Neural progenitor cell (in vitro differentiated cells): ENCODE results near the gene RNASEH2C. TPM values are rescaled to one million over a fixed set of nuclear protein-coding genes. Genes with fewer than 3 reads are reported as not detected.

Source experiments
- DNase-seq: peaks from one replicate; pipeline ENCODE4 v3.0.0-alpha.2; 2016; ENCODE audit warnings: low spot score
- H2AFZ ChIP-seq: fragments of 200-600 bp; sonication (generic); replicated peaks from 2 replicates; pipeline ENCODE4 v1.6.1; 2016; ENCODE audit warnings: antibody characterized with exemption
- H3F3A ChIP-seq: fragments of 200-600 bp; sonication (generic); 2 replicates; pipeline ENCODE4 v1.6.1; 2016; ENCODE audit warnings: antibody characterized with exemption, low read depth
- H3K27ac ChIP-seq: fragments of 200-600 bp; sonication (generic); 2 replicates; pipeline ENCODE4 v1.5.1; 2016; ENCODE audit warnings: mild to moderate bottlenecking
- H3K27me3 ChIP-seq: fragments of 200-600 bp; sonication (generic); 2 replicates; pipeline ENCODE4 v1.6.1; 2016; ENCODE audit warnings: mild to moderate bottlenecking, moderate library complexity
- H3K36me3 ChIP-seq: fragments of 200-600 bp; sonication (generic); 2 replicates; pipeline ENCODE4 v1.5.1; 2016
- H3K4me1 ChIP-seq: fragments of 200-600 bp; sonication (generic); 2 replicates; pipeline ENCODE4 v1.6.1; 2016; ENCODE audit warnings: mixed run types
- H3K4me2 ChIP-seq: fragments of 200-600 bp; sonication (generic); 2 replicates; pipeline ENCODE4 v1.6.1; 2016
- H3K4me3 ChIP-seq: fragments of 200-600 bp; sonication (generic); 2 replicates; pipeline ENCODE4 v1.5.1; 2016
- H3K79me2 ChIP-seq: fragments of 200-600 bp; sonication (generic); 2 replicates; pipeline ENCODE4 v1.6.1; 2016; ENCODE audit warnings: low read depth
- H3K9ac ChIP-seq: fragments of 200-600 bp; sonication (generic); 2 replicates; pipeline ENCODE4 v1.6.1; 2016
- H3K9me3 ChIP-seq: fragments of 200-600 bp; sonication (generic); 2 replicates; pipeline ENCODE4 v1.5.1; 2016; ENCODE audit warnings: low read depth
- H4K20me1 ChIP-seq: fragments of 200-600 bp; sonication (generic); 2 replicates; pipeline ENCODE4 v1.6.1; 2016; ENCODE audit warnings: low read depth
- H3K27ac Mint-ChIP-seq: 3 replicates; pipeline ENCODE4 v1.8.0; 2021; ENCODE audit warnings: mixed read lengths
- H3K27me3 Mint-ChIP-seq: 2 replicates; pipeline ENCODE4 v1.8.0; 2022; ENCODE audit warnings: low read depth, mild to moderate bottlenecking, inconsistent platforms, moderate library complexity, mixed read lengths; ENCODE audit not compliant: insufficient read depth
- H3K36me3 Mint-ChIP-seq: 3 replicates; pipeline ENCODE4 v1.8.0; 2021; ENCODE audit warnings: mixed read lengths
- H3K4me1 Mint-ChIP-seq: 3 replicates; pipeline ENCODE4 v1.8.0; 2021; ENCODE audit warnings: mixed read lengths
- H3K4me3 Mint-ChIP-seq: 3 replicates; pipeline ENCODE4 v1.8.0; 2021; ENCODE audit warnings: mild to moderate bottlenecking, moderate library complexity, mixed read lengths
- H3K9me3 Mint-ChIP-seq: 3 replicates; pipeline ENCODE4 v1.8.0; 2020; ENCODE audit warnings: mixed read lengths
- CTCF ChIP-seq: fragments of 200-600 bp; sonication (generic); IDR thresholded peaks from 2 replicates; pipeline ENCODE4 v1.5.1; 2017; ENCODE audit warnings: antibody characterized with exemption, mild to moderate bottlenecking
- EZH2 ChIP-seq: fragments of 200-600 bp; sonication (generic); IDR thresholded peaks from 2 replicates; pipeline ENCODE4 v1.6.1; 2017; ENCODE audit warnings: antibody characterized with exemption, mild to moderate bottlenecking, moderate library complexity
- EZH2phosphoT487 ChIP-seq: fragments of 200-600 bp; sonication (generic); IDR thresholded peaks from 2 replicates; pipeline ENCODE4 v1.6.1; 2017; ENCODE audit warnings: antibody characterized with exemption
- total RNA-seq: library from RNA; depleted of rRNA; stranded (reverse); fragments of >200 nt; gene quantifications from 2 replicates; pipeline ENCODE4 v1.2.3, GENCODE V29; 2015; ENCODE audit warnings: low replicate concordance

Gene RNASEH2C
- total RNA-seq, 1 donor from 2014 or later = 23.4 TPM

GRCh38 chr11:65718531-65718930, 2.1 kb downstream of the RNASEH2C start:
- peaks cover 9% of the 10 kb centered on the region for H3K4me1 ChIP-seq
- DNase-seq = no peak
- no peak overlapping the region for H3K27ac ChIP-seq
- Mint-ChIP-seq H3K36me3 (peaks cover 29% of the 10 kb centered on the region), H3K4me1 (peaks cover 23% of the 10 kb centered on the region), H3K4me3 (peak overlapping the region; percentile 94), H3K27ac (no peak overlapping the region), H3K27me3 (peaks cover 4% of the 10 kb centered on the region), H3K9me3 (no peaks in the 10 kb centered on the region)
- H2AFZ ChIP-seq = no peak overlapping the region
- H3F3A ChIP-seq = peaks cover 10% of the 10 kb centered on the region
- H3K9me3 ChIP-seq = no peaks in the 10 kb centered on the region
- H3K4me3 ChIP-seq = no peak overlapping the region
- H3K4me2 ChIP-seq = no peak overlapping the region
- peaks cover 21% of the 10 kb centered on the region for H3K79me2 ChIP-seq
- H3K9ac ChIP-seq = no peak overlapping the region
- TF ChIP-seq CTCF (no peak), EZH2 (no peak), EZH2phosphoT487 (no peak)
- peaks cover 2% of the 10 kb centered on the region for H3K27me3 ChIP-seq
- peaks cover 2% of the 10 kb centered on the region for H3K36me3 ChIP-seq
- H4K20me1 ChIP-seq = peaks cover 22% of the 10 kb centered on the region

GRCh38 chr11:65717906-65718305, 2.7 kb downstream of the RNASEH2C start:
- Histone ChIP-seq H3K4me3 (no peak overlapping the region), H3K4me2 (no peak overlapping the region), H3K4me1 (peaks cover 9% of the 10 kb centered on the region), H3K27me3 (no peaks in the 10 kb centered on the region), H3K36me3 (peaks cover 2% of the 10 kb centered on the region), H2AFZ (no peak overlapping the region), H3K9me3 (no peaks in the 10 kb centered on the region), H4K20me1 (peaks cover 23% of the 10 kb centered on the region), H3F3A (peaks cover 10% of the 10 kb centered on the region), H3K79me2 (peaks cover 27% of the 10 kb centered on the region), H3K9ac (no peak overlapping the region), H3K27ac (no peak overlapping the region)
- no peak for DNase-seq
- H3K27ac Mint-ChIP-seq = no peak overlapping the region
- peak overlapping the region; percentile 41 for H3K4me3 Mint-ChIP-seq
- no peak for TF ChIP-seq CTCF
- TF ChIP-seq EZH2 = no peak
- no peak for TF ChIP-seq EZH2phosphoT487
- H3K4me1 Mint-ChIP-seq = peaks cover 28% of the 10 kb centered on the region
- no peaks in the 10 kb centered on the region for H3K9me3 Mint-ChIP-seq
- peaks cover 30% of the 10 kb centered on the region for H3K36me3 Mint-ChIP-seq
- H3K27me3 Mint-ChIP-seq = peaks cover 6% of the 10 kb centered on the region

GRCh38 chr11:65716774-65717405, 3.7 kb downstream of the RNASEH2C start:
- Histone ChIP-seq H3K36me3 (peaks cover 2% of the 10 kb centered on the region), H3K4me3 (no peak overlapping the region), H3K27me3 (no peaks in the 10 kb centered on the region), H3K9me3 (no peaks in the 10 kb centered on the region), H3K4me2 (no peak overlapping the region), H3K9ac (no peak overlapping the region), H4K20me1 (peaks cover 26% of the 10 kb centered on the region), H3K4me1 (peaks cover 12% of the 10 kb centered on the region), H3K27ac (no peak overlapping the region), H3F3A (peaks cover 14% of the 10 kb centered on the region), H2AFZ (no peak overlapping the region), H3K79me2 (peaks cover 31% of the 10 kb centered on the region)
- TF ChIP-seq EZH2 (no peak), CTCF (no peak), EZH2phosphoT487 (no peak)
- peaks cover 10% of the 10 kb centered on the region for H3K27me3 Mint-ChIP-seq
- H3K9me3 Mint-ChIP-seq = no peaks in the 10 kb centered on the region
- no peak overlapping the region for H3K27ac Mint-ChIP-seq
- no peak for DNase-seq
- peaks cover 34% of the 10 kb centered on the region for H3K4me1 Mint-ChIP-seq
- peaks cover 33% of the 10 kb centered on the region for H3K36me3 Mint-ChIP-seq
- H3K4me3 Mint-ChIP-seq = peak overlapping the region; percentile 66
